NCI-H2081 (cell line): ENCODE results near the gene HCK.

ENCODE experiments used
- DNase-seq, 2 experiments: peaks; one replicate each; lab custom pipeline; 2025; lab: John Stamatoyannopoulos, UW

Gene HCK

GRCh38 chr20:32127347-32127746 lies 75.3 kb downstream of the HCK start:
- no peak for DNase-seq

GRCh38 chr20:32128167-32128566 lies 76.1 kb downstream of the HCK start:
- DNase-seq: no peak

- DNase-seq: no peak
These were observed 77.8 kb downstream of the HCK start for GRCh38 chr20:32129863-32130262.

- no peak for DNase-seq
These were observed 78.3 kb downstream of the HCK start for GRCh38 chr20:32130352-32130751.

GRCh38 chr20:32130965-32131364 lies 78.9 kb downstream of the HCK start:
- DNase-seq: no peak

- no peak for DNase-seq
These were observed 81.0 kb downstream of the HCK start for GRCh38 chr20:32132911-32133549.

- no peak for DNase-seq
These were observed 82.0 kb downstream of the HCK start for GRCh38 chr20:32134026-32134425.

- no peak for DNase-seq
These were observed 84.0 kb downstream of the HCK start for GRCh38 chr20:32135983-32136515.

GRCh38 chr20:32138921-32139320 lies 86.9 kb downstream of the HCK start:
- DNase-seq: no peak

GRCh38 chr20:32139947-32140346 lies 87.9 kb downstream of the HCK start:
- no peak for DNase-seq

- DNase-seq: no peak
These were observed 88.6 kb downstream of the HCK start for GRCh38 chr20:32140603-32141002.

- DNase-seq: no peak
These were observed 89.5 kb downstream of the HCK start for GRCh38 chr20:32141465-32141980.

GRCh38 chr20:32142088-32142487 lies 90.0 kb downstream of the HCK start:
- DNase-seq: no peak

GRCh38 chr20:32142991-32143390 lies 90.9 kb downstream of the HCK start:
- DNase-seq: no peak

GRCh38 chr20:32144898-32145662 lies 93.0 kb downstream of the HCK start:
- DNase-seq: no peak

- no peak for DNase-seq
These were observed 97.6 kb downstream of the HCK start for GRCh38 chr20:32149566-32150170.

- DNase-seq: no peak
These were observed 98.3 kb downstream of the HCK start for GRCh38 chr20:32150291-32150848.
